GM19025 (cell line): Measurements from ENCODE around the gene RAB17.
"Not testable (repeated sequence)": the region's sequence is repeated elsewhere in the genome, so short reads cannot be mapped to it uniquely, and the experiment has no call there.

Experiments
- ATAC-seq: cut with Tn5 transposase; IDR thresholded peaks from one replicate; pipeline ENCODE4 v1.9.1; 2021; ENCODE audit warnings: mild to moderate bottlenecking, low read depth, moderate library complexity; ENCODE audit not compliant: unreplicated experiment

Gene RAB17

GRCh38 chr2:237600205-237600846 is 9.8 kb upstream of the RAB17 start:
- no peak for ATAC-seq

- ATAC-seq, result no peak
These were observed 9.1 kb upstream of the RAB17 start for GRCh38 chr2:237599465-237600110.

- no peak for ATAC-seq
These were observed 8.1 kb upstream of the RAB17 start for GRCh38 chr2:237598468-237599208.

GRCh38 chr2:237597196-237598145 is 6.9 kb upstream of the RAB17 start:
- no peak for ATAC-seq

GRCh38 chr2:237596520-237597195 is 6.1 kb upstream of the RAB17 start:
- ATAC-seq, result no peak

GRCh38 chr2:237595829-237596519 is 5.4 kb upstream of the RAB17 start:
- ATAC-seq, result not testable (repeated sequence)

- ATAC-seq, result no peak
These were observed 4.0 kb upstream of the RAB17 start for GRCh38 chr2:237594514-237594871.

GRCh38 chr2:237593596-237594320 is 3.2 kb upstream of the RAB17 start:
- ATAC-seq, result no peak

GRCh38 chr2:237593036-237593435 is 2.5 kb upstream of the RAB17 start:
- no peak for ATAC-seq

- ATAC-seq, result no peak
These were observed 2.0 kb upstream of the RAB17 start for GRCh38 chr2:237592425-237592980.

GRCh38 chr2:237591141-237591881 is 777 bp upstream of the RAB17 start:
- ATAC-seq, result no peak

GRCh38 chr2:237588044-237588696 is 2.4 kb downstream of the RAB17 start:
- no peak for ATAC-seq

- ATAC-seq, result no peak
These were observed 4.8 kb downstream of the RAB17 start for GRCh38 chr2:237585590-237586221.

- no peak for ATAC-seq
These were observed 6.9 kb downstream of the RAB17 start for GRCh38 chr2:237583385-237584295.

- no peak for ATAC-seq
These were observed 8.5 kb downstream of the RAB17 start for GRCh38 chr2:237581751-237582746.
